ENCODE data around the gene AGPAT2. TPM values are rescaled to one million over a fixed set of nuclear protein-coding genes. Genes with fewer than 3 reads are reported as not detected.

AGPAT2 gene
- total RNA-seq, 2 donors from 2014 or later = 50.2 to 66.8 TPM

GRCh38 chr9:136626740-136627642, 60.3 kb downstream of the AGPAT2 start:
- TF ChIP-seq, protein P1, sequence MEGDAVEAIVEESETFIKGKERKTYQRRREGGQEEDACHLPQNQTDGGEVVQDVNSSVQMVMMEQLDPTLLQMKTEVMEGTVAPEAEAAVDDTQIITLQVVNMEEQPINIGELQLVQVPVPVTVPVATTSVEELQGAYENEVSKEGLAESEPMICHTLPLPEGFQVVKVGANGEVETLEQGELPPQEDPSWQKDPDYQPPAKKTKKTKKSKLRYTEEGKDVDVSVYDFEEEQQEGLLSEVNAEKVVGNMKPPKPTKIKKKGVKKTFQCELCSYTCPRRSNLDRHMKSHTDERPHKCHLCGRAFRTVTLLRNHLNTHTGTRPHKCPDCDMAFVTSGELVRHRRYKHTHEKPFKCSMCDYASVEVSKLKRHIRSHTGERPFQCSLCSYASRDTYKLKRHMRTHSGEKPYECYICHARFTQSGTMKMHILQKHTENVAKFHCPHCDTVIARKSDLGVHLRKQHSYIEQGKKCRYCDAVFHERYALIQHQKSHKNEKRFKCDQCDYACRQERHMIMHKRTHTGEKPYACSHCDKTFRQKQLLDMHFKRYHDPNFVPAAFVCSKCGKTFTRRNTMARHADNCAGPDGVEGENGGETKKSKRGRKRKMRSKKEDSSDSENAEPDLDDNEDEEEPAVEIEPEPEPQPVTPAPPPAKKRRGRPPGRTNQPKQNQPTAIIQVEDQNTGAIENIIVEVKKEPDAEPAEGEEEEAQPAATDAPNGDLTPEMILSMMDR (IDR thresholded peaks at IDR 0.05) = no peak

GRCh38 chr9:136626066-136626725, 61.1 kb downstream of the AGPAT2 start:
- ATAC-seq (ENCODE audit: insufficient number of reproducible peaks, low FRiP score, low read depth) = no peak
- DNase-seq (ENCODE audit: low spot score) = no peak
- Histone ChIP-seq H3K9me3 (no peaks in the 10 kb centered on the region), H3K36me3 (no peaks in the 10 kb centered on the region), H3K27ac (peak overlapping the region; percentile 44 to 48), H3K4me1 (ENCODE audit: control insufficient read depth in 1 of 2, low read depth in 2 of 2) (peaks cover 19 to 33% of the 10 kb centered on the region in 2 donors), H3K27me3 (replicated peaks; ENCODE audit: insufficient read depth) (no peaks in the 10 kb centered on the region), H3K4me3 (no peak overlapping the region)
- TF ChIP-seq, protein P1 (IDR thresholded peaks at IDR 0.05) = no peak

More at GRCh38 chr9:136626740-136627642, 60.3 kb downstream of the AGPAT2 start:
- no peaks in the 10 kb centered on the region for H3K36me3 ChIP-seq
- no peak overlapping the region for H3K27ac ChIP-seq
- DNase-seq (ENCODE audit: low spot score) (no peak), ATAC-seq (ENCODE audit: insufficient number of reproducible peaks, low FRiP score, low read depth) (no peak)
- peaks cover 19 to 33% of the 10 kb centered on the region in 2 donors for H3K4me1 ChIP-seq (ENCODE audit: control insufficient read depth in 1 of 2, low read depth in 2 of 2)
- H3K4me3 ChIP-seq = no peak overlapping the region
- H3K27me3 ChIP-seq (replicated peaks; ENCODE audit: insufficient read depth) = no peaks in the 10 kb centered on the region
- no peaks in the 10 kb centered on the region for H3K9me3 ChIP-seq

DNA sequence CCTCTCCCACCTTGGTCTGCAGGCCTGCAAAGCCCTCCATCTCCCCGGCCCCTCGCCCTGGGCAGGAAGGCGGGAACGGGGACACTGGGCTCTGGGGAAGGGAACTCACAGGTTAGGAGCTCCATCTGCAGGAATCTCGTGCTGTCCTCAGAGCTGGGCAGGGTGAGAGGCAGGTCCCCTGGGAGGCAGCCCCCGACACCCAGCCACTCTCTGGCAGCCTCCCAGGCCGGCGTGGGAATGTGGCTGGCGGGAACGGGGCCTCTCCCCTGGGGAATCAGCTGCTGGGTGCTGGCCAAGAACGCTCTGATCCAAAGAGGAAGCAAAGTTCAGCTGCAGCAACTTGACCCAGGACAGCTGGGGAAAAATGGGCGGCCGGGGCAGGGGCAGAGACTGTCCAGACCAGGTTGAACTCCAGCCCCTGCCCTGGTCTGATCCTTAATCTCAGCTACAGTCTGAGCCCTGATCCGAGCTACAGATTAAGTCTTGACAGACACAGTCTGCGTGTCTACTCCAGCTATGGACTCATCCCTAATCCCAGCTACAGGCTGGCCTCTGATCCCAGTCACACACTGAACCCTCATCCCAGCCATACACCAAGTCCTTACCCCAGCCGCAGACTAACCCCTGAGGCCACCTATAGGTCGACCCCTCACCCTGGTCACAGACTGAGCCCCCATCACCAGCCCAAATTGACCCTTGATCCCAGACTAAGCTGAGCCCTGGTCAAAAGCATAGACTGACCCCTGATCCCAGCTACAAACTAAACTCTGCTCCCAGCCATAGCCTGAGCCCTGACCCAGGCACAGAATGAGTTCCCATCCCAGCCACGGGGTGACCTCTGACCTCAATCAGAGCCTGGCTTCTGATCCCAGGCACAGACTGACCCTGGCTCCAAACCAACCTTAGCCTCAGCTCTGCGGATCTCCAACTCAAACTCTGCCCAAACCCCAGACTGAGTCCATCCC, 61.9 kb downstream of the AGPAT2 start:
- Histone ChIP-seq H3K9me3 (no peaks in the 10 kb centered on the region), H3K4me3 (peak overlapping the region; percentile 20), H3K27ac (peak overlapping the region; percentile 44 to 48), H3K27me3 (replicated peaks; ENCODE audit: insufficient read depth) (no peaks in the 10 kb centered on the region), H3K4me1 (ENCODE audit: control insufficient read depth in 1 of 2, low read depth in 2 of 2) (peaks cover 19 to 33% of the 10 kb centered on the region in 2 donors), H3K36me3 (no peaks in the 10 kb centered on the region)
- DNase-seq (ENCODE audit: low spot score) (peak; percentile 35), ATAC-seq (ENCODE audit: insufficient number of reproducible peaks, low FRiP score, low read depth) (peak; percentile 33)
- TF ChIP-seq, protein P1 (IDR thresholded peaks at IDR 0.05) = no peak

- Histone ChIP-seq H3K4me1 (ENCODE audit: control insufficient read depth in 1 of 2, low read depth in 2 of 2) (peaks cover 19 to 33% of the 10 kb centered on the region in 2 donors), H3K4me3 (no peak overlapping the region), H3K27me3 (replicated peaks; ENCODE audit: insufficient read depth) (no peaks in the 10 kb centered on the region), H3K27ac (peak overlapping the region in 1 of 2 donors; percentile 44), H3K36me3 (no peaks in the 10 kb centered on the region), H3K9me3 (no peaks in the 10 kb centered on the region)
- DNase-seq (ENCODE audit: low spot score) (no peak), ATAC-seq (ENCODE audit: insufficient number of reproducible peaks, low FRiP score, low read depth) (no peak)
- TF ChIP-seq, protein P1 (IDR thresholded peaks at IDR 0.05) = no peak
Measured at GRCh38 chr9:136624184-136624951, 62.9 kb downstream of the AGPAT2 start.

All from thoracic aorta (tissue), 2 donors.